Heart right ventricle (tissue), 16 donors: ENCODE results near the gene LCTL. TPM values are rescaled to one million over a fixed set of nuclear protein-coding genes. Genes with fewer than 3 reads are reported as not detected.

Experiments used
- ATAC-seq, 8 donors: fragments of 200-7000 bp; cut with Tn5 transposase; one replicate each; pipeline ENCODE4 v1.9.1; 2020; ENCODE audit warnings: mild to moderate bottlenecking in 8 of 8, moderate library complexity in 8 of 8, moderate number of reproducible peaks in 1 of 8
- DNase-seq, 2 donors: peaks; one replicate each; pipeline ENCODE4 v3.0.0-alpha.2; 2020
- H3K27ac ChIP-seq, 10 donors: fragments of 200-600 bp; sonication (generic) in 2 of 10; one replicate each; pipeline versions ENCODE4 v1.5.0 to v1.8.0; 2020 to 2022; ENCODE audit warnings: mild to moderate bottlenecking in 3 of 10
- H3K27me3 ChIP-seq, 7 donors: fragments of 200-600 bp; one replicate each; pipeline ENCODE4 v1.8.0; 2021 to 2022; ENCODE audit warnings: mild to moderate bottlenecking in 2 of 7
- H3K36me3 ChIP-seq, 9 donors: fragments of 200-600 bp; sonication (generic) in 1 of 9; one replicate each; pipeline versions ENCODE4 v1.5.0 to v1.8.0; 2020 to 2022; ENCODE audit warnings: mild to moderate bottlenecking in 2 of 9
- H3K4me1 ChIP-seq, 9 donors: fragments of 200-600 bp; sonication (generic) in 1 of 9; one replicate each; pipeline versions ENCODE4 v1.5.0 to v1.8.0; 2020 to 2022; ENCODE audit warnings: mild to moderate bottlenecking in 4 of 9
- H3K4me3 ChIP-seq, 10 donors: fragments of 200-600 bp; sonication (generic) in 2 of 10; one replicate each; pipeline versions ENCODE4 v1.5.0 to v1.8.0; 2020 to 2022; ENCODE audit warnings: mild to moderate bottlenecking in 7 of 10, moderate library complexity in 2 of 10
- H3K9me3 ChIP-seq, 11 donors: fragments of 200-600 bp in 10 of 11; sonication (generic) in 2 of 11; one replicate each; pipeline versions ENCODE4 v1.5.0 to v1.8.0; 2013 to 2022; ENCODE audit warnings: mild to moderate bottlenecking in 2 of 11, control low read depth in 1 of 11, moderate library complexity in 1 of 11
- CTCF ChIP-seq, 9 donors: fragments of 200-600 bp; sonication (generic) in 2 of 9; IDR thresholded peaks; one replicate each; pipeline versions ENCODE4 v1.5.0 to v1.8.0; 2021 to 2022; ENCODE audit warnings: antibody characterized with exemption in 9 of 9, mild to moderate bottlenecking in 5 of 9, moderate library complexity in 1 of 9
- WGBS, 2 donors: extraction: QIAGEN DNeasy Blood & Tissue Kit; methylation state at CpG; one replicate each; pipeline ENCODE4 v1.1.7; 2013; ENCODE audit warnings: inconsistent platforms in 1 of 2; 5-methylcytosine and 5-hydroxymethylcytosine counted together
- intact Hi-C, 10 donors: fragments of 100-400 bp; cut with DNase I; formaldehyde crosslinking; loops; one replicate each; pipeline versions ENCODE4 v1.11.1 to v1.14.2; 2022
- polyA plus RNA-seq, 2 donors: library from polyadenylated mRNA; stranded (reverse); fragments of 200-250 nt; gene quantifications; one replicate each; pipeline ENCODE4 v1.2.3, GENCODE V29; 2013
- total RNA-seq, 10 donors: library from RNA; stranded (reverse); fragmentation: NEBNext Ultra II Directional in 3 of 10; extraction: Animal tissue kit (Norgen Biotek cat#: 25700) in 3 of 10; gene quantifications; one replicate each; pipeline versions ENCODE4 v1.2.1 to v1.2.4, GENCODE V29; 2021 to 2023
- donor health status: Arrhythmogenic right ventricular cardiomyopathy.
- donor health status: ischemic (EF 13 %, LVEDD 7.1; RV severe dilation, severe dysfunction).
- donor health status: healthy with polysubstance abuse.
- donor health status: DM: no; HTN: yes; CAD: no.
- donor health status: DM: no; HTN: no; CAD: no.
- donor health status: ischemic (EF 25% LVEDD 6.9; RV normal size, moderate dysfunction).
- donor health status: ischemic (EF 25% LVEDD 5.7; RV mildly dilated, moderate dysfunction).
- donor health status: healthy.
- donor health status: DM: yes; HTN: yes; CAD: no.
- donor health status: Ischemic cardiomyopathy.
- donor health status: ischemic (EF 35%, LVEDD 5.7; RV mildly dilated, moderate dysfunction).
- donor health status: nonischemic (EF 11% LVEDD 7.7; RV severe dilation, severe dysfunction).
- donor health status: DM: yes; HTN: yes; CAD: no.
- donor health status: PGD.
- donor health status: ischemic (EF 29% LVEDD 5.4; RV normal size, mild dysfunction).
- donor health status: nonischemic (EF 23%, LVEDD 6.1; RV moderate dilation, normal function).

Gene LCTL
- total and polyA plus RNA-seq, 12 donors = 0.16 TPM; not detected in 11

DNA sequence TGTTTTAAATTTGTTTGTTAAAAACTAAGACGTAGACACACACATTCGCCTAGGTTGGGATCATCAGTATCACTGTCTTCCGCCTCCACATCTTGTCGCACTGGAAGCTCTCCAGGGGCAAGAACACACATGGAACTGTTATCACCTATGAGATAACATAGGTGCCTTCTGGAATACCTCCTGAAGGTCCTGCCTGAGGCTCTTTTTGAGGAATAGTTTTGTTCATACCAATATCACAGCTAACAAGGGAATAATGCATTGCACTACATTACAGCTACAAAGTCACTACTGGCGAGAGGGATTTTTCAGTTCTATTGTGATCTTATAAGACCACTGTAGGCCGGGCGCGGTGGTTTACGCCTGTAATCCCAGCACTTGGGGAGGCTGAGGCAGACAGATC, 30.7 kb downstream of the LCTL start:
- intact Hi-C loops = no loop called here
- ATAC-seq (no peak), DNase-seq (no peak)
- no peak for TF ChIP-seq CTCF (IDR thresholded peaks at IDR 0.05)
- Histone ChIP-seq H3K36me3 (peaks cover 0 to 80% (median 0%) of the 10 kb centered on the region in 9 donors), H3K4me3 (no peak overlapping the region), H3K9me3 (no peaks in the 10 kb centered on the region), H3K27me3 (no peaks in the 10 kb centered on the region), H3K27ac (no peak overlapping the region), H3K4me1 (no peaks in the 10 kb centered on the region)
- WGBS, 2 donors = 92 to 93% methylated on average over 9 of the region's 9 CpGs

DNA sequence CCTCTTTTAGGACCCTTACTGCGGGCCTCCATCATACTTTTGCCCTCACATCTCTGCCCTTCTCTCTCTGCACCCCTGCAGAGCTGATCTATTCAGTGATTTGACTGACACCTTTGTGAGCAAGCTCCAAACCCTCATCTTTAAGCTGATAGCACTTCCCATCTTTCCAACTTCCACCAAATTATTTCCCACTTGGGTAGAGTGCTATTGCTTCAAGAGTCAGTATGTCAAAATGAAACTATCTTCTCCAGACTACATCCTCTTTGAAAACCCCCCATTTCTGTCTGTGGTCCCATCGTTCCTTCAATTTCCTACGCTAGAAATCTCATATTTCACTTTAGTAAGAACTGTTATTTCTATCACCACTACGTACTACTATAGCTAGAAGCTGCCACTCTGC, 41.0 kb downstream of the LCTL start:
- no peaks in the 10 kb centered on the region for H3K4me1 ChIP-seq
- H3K9me3 ChIP-seq = no peaks in the 10 kb centered on the region
- no peaks in the 10 kb centered on the region for H3K27me3 ChIP-seq
- ATAC-seq (no peak), DNase-seq (no peak)
- H3K27ac ChIP-seq = no peak overlapping the region
- WGBS, 2 donors = 88 to 93% methylated on average over 4 of the region's 4 CpGs
- TF ChIP-seq CTCF (IDR thresholded peaks at IDR 0.05) = no peak
- peaks cover 0 to 87% (median 0%) of the 10 kb centered on the region in 9 donors for H3K36me3 ChIP-seq
- intact Hi-C loops = no loop called here
- H3K4me3 ChIP-seq = no peak overlapping the region

- DNase-seq (no peak), ATAC-seq (no peak)
- intact Hi-C loops = no loop called here
- H3K36me3 ChIP-seq = peaks cover 0 to 85% (median 0%) of the 10 kb centered on the region in 9 donors
- 93 to 98% methylated on average over 3 of the region's 3 CpGs for WGBS, 2 donors
- TF ChIP-seq CTCF (IDR thresholded peaks at IDR 0.05) = no peak
- no peaks in the 10 kb centered on the region for H3K9me3 ChIP-seq
- no peaks in the 10 kb centered on the region for H3K27me3 ChIP-seq
- H3K4me1 ChIP-seq = no peaks in the 10 kb centered on the region
- H3K27ac ChIP-seq = no peak overlapping the region
- no peak overlapping the region for H3K4me3 ChIP-seq
Observed at GRCh38 chr15:66523926-66524325, 41.9 kb downstream of the LCTL start.

DNA sequence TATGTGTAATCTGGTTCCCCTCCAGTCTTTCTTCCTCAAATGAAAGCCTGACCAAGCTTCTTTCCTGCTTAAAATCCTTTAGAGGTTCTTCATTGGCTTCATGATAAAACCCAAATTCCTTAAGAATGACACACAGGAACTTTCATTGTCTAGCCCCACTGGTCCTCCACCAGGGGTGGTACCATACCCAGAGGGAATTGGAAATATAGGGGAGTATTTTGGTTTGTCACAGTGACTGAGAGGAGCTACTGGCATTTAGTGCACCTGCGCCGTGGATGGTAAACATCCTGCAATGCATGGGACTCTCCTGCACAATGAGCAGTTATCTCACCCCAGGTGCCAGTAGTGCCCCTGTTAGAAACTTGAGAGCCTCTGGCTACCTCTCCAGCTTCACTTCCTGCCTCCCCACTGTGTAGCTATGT, 49.9 kb downstream of the LCTL start:
- H3K4me1 ChIP-seq = no peaks in the 10 kb centered on the region
- no peak for DNase-seq
- no peaks in the 10 kb centered on the region for H3K9me3 ChIP-seq
- 91 to 98% methylated on average over 2 of the region's 2 CpGs for WGBS, 2 donors
- H3K36me3 ChIP-seq = peaks cover 0 to 58% (median 0%) of the 10 kb centered on the region in 9 donors
- intact Hi-C loops = no loop called here
- no peak overlapping the region for H3K4me3 ChIP-seq
- ATAC-seq = no peak
- TF ChIP-seq CTCF (IDR thresholded peaks at IDR 0.05) = no peak
- no peaks in the 10 kb centered on the region for H3K27me3 ChIP-seq
- H3K27ac ChIP-seq = no peak overlapping the region
